Posterior vena cava (tissue), 2 donors: Measurements from ENCODE around the gene AKAP3. TPM values are rescaled to one million over a fixed set of nuclear protein-coding genes. Genes with fewer than 3 reads are reported as not detected.

Experiments
- DNase-seq: peaks from one replicate; pipeline ENCODE4 v3.0.0-alpha.2; 2020; ENCODE audit warnings: low spot score
- intact Hi-C, 2 donors: fragments of 100-400 bp; cut with DNase I; formaldehyde crosslinking; loops; one replicate each; pipeline versions ENCODE4 v1.14.1 to v1.14.2; 2022 to 2023
- total RNA-seq, 2 donors: library from RNA; stranded (reverse); fragmentation: NEBNext Ultra II Directional; extraction: Animal tissue kit (Norgen Biotek cat#: 25700); gene quantifications; one replicate each; pipeline ENCODE4 v1.2.1, GENCODE V29; 2021
- donor health status: DM: yes; HTN: yes; CAD: no.
- donor health status: DM: yes; HTN: yes; CAD: no.

The AKAP3 gene
- total RNA-seq, 2 donors from 2014 or later, result 1.2 TPM

GRCh38 chr12:4604684-4605193, 44.1 kb downstream of the AKAP3 start:
- intact Hi-C loops, result no loop called here

GRCh38 chr12:4603946-4604345, 44.9 kb downstream of the AKAP3 start:
- DNase-seq, result no peak
- intact Hi-C loops, result no loop called here

More at GRCh38 chr12:4604684-4605193, 44.1 kb downstream of the AKAP3 start:
- peak; percentile 92 for DNase-seq

GRCh38 chr12:4603421-4603820, 45.4 kb downstream of the AKAP3 start:
- DNase-seq, result no peak
- intact Hi-C loops, result no loop called here

- intact Hi-C loops, result no loop called here
Measured at GRCh38 chr12:4595881-4596280, 53.0 kb downstream of the AKAP3 start.

GRCh38 chr12:4591180-4591687, 57.6 kb downstream of the AKAP3 start:
- intact Hi-C loops, result no loop called here
- no peak for DNase-seq

More at GRCh38 chr12:4595881-4596280, 53.0 kb downstream of the AKAP3 start:
- DNase-seq, result no peak

GRCh38 chr12:4589941-4590340, 58.9 kb downstream of the AKAP3 start:
- intact Hi-C loops, result no loop called here
- DNase-seq, result no peak

GRCh38 chr12:4588916-4589315, 59.9 kb downstream of the AKAP3 start:
- intact Hi-C loops, result no loop called here
- no peak for DNase-seq

- no peak for DNase-seq
- intact Hi-C loops, result no loop called here
Measured at GRCh38 chr12:4587108-4587507, 61.7 kb downstream of the AKAP3 start.

- DNase-seq, result no peak
- intact Hi-C loops, result no loop called here
Measured at GRCh38 chr12:4586500-4586899, 62.4 kb downstream of the AKAP3 start.

- intact Hi-C loops, result no loop called here
- no peak for DNase-seq
Measured at GRCh38 chr12:4584896-4585295, 64.0 kb downstream of the AKAP3 start.

GRCh38 chr12:4584281-4584680, 64.6 kb downstream of the AKAP3 start:
- intact Hi-C loops, result no loop called here
- no peak for DNase-seq

- intact Hi-C loops, result no loop called here
- no peak for DNase-seq
Measured at GRCh38 chr12:4580281-4580688, 68.6 kb downstream of the AKAP3 start.

GRCh38 chr12:4579305-4580102, 69.3 kb downstream of the AKAP3 start:
- no peak for DNase-seq

GRCh38 chr12:4572680-4573079, 76.2 kb downstream of the AKAP3 start:
- intact Hi-C loops, result no loop called here

More at GRCh38 chr12:4579305-4580102, 69.3 kb downstream of the AKAP3 start:
- intact Hi-C loops, result no loop called here

GRCh38 chr12:4569261-4569660, 79.6 kb downstream of the AKAP3 start:
- DNase-seq, result no peak
- intact Hi-C loops, result no loop called here

More at GRCh38 chr12:4572680-4573079, 76.2 kb downstream of the AKAP3 start:
- no peak for DNase-seq

- intact Hi-C loops, result no loop called here
- no peak for DNase-seq
Measured at GRCh38 chr12:4567073-4567881, 81.6 kb downstream of the AKAP3 start.

- DNase-seq, result no peak
- intact Hi-C loops, result no loop called here
Measured at GRCh38 chr12:4566474-4566873, 82.4 kb downstream of the AKAP3 start.
